Body of pancreas (tissue), 4 donors: ENCODE data around the gene SCGB2A2.

Experiments
- CTCF ChIP-seq, 7 experiments: fragments of 450-650 bp in 4 of 7; fragments of 200-600 bp in 3 of 7; sonication (generic) in 3 of 7; IDR thresholded peaks; one replicate each; pipeline ENCODE4 v1.5.1; 2016 to 2019; ENCODE audit warnings: antibody characterized with exemption in 7 of 7
- POLR2A ChIP-seq, 3 donors: fragments of 450-650 bp; IDR thresholded peaks; one replicate each; pipeline ENCODE4 v1.6.1; 2016; ENCODE audit warnings: antibody characterized with exemption in 3 of 3, mild to moderate bottlenecking in 2 of 3

GRCh38 chr11:62238151-62238550 lies 31.8 kb upstream of the SCGB2A2 start:
- TF ChIP-seq CTCF (IDR thresholded peaks at IDR 0.05), result no peak
- no peak for TF ChIP-seq POLR2A (IDR thresholded peaks at IDR 0.05)
